ENCODE results near the gene COBL.

DNA sequence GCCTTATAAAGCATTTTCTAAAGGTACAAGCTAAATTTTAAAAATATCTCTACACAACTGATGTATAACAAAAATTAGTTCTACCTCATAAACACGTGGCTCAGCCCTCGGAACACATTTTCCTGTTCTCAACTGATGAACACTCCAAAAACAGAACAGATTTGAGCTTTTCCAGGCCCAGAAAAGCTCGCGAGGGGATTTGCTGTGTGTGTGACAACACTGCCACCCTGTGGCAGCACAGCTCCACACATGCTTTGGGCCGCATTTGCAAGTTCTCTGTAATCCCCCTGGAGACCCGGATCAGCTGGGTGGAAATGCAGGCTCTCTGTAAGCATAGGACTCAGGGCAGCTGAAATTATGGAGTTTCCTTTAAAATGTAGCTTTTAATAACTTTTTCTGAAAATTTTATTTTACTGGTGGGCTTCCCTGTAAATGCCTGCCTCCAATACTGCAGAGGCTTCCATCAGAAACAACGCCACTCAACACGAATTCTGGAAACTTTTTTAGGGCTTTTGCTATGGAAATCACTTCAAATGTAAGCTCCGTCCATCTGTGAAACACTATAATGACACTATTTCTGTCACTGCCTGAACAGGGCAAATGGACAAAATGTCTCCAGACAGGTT, 155.5 kb downstream of the COBL start:
- TF ChIP-seq POLR2AphosphoS5 (IDR thresholded peaks at IDR 0.05; ENCODE audit: low read depth, low read length) (no peak), TAF1 (IDR thresholded peaks at IDR 0.05; ENCODE audit: borderline replicate concordance, insufficient read depth, low read length) (no peak)

Measured in PFSK-1 (cell line).